Panc1 (cell line): Measurements from ENCODE around the gene CD101. TPM values are rescaled to one million over a fixed set of nuclear protein-coding genes. Genes with fewer than 3 reads are reported as not detected.

Experiments used
- ATAC-seq: fragments of 200-7000 bp; cut with Tn5 transposase; 2 replicates; pipeline ENCODE4 v1.9.1; 2020; ENCODE audit warnings: mild to moderate bottlenecking, moderate library complexity
- BruUV-seq: library from RNA; stranded (reverse); fragments of 400-500 nt; replicated peaks from 2 replicates; lab custom pipeline; 2021; lab: Mats Ljungman, UMichigan
- CTCF ChIA-PET: fragments of 300-600 bp; sonication (Branson Sonifier 250); formaldehyde crosslinking; loops from one replicate; lab custom pipeline; 2022; ENCODE audit warnings: antibody characterized with exemption; lab: Charles Lee
- POLR2A ChIA-PET: fragments of 300-600 bp; sonication (Branson Sonifier 250); formaldehyde crosslinking; loops from one replicate; lab custom pipeline; 2022; ENCODE audit warnings: antibody characterized with exemption; lab: Charles Lee
- DNase-seq: peaks from one replicate; pipeline ENCODE4 v3.0.0-alpha.2; 2010; ENCODE audit warnings: low read depth, low spot score
- H3K27ac ChIP-seq: 2 replicates; pipeline ENCODE4 v1.5.1; 2011; ENCODE audit warnings: mild to moderate bottlenecking, low read length, inconsistent platforms
- H3K27me3 ChIP-seq: fragments of 200-500 bp; sonication (Bioruptor generic); 2 replicates; pipeline ENCODE4 v1.6.0; 2014; ENCODE audit warnings: low read length, inconsistent platforms; ENCODE audit not compliant: control insufficient read depth, insufficient read depth
- H3K36me3 ChIP-seq: fragments of 200-500 bp; sonication (Bioruptor generic); 2 replicates; pipeline ENCODE4 v1.5.1; 2014; ENCODE audit warnings: inconsistent platforms, mild to moderate bottlenecking, low read length, moderate library complexity; ENCODE audit not compliant: control insufficient read depth, insufficient read depth
- H3K4me1 ChIP-seq: 2 replicates; pipeline ENCODE4 v1.5.1; 2011; ENCODE audit warnings: inconsistent platforms, mild to moderate bottlenecking, low read length, moderate library complexity; ENCODE audit not compliant: control insufficient read depth, insufficient read depth
- H3K4me3 ChIP-seq, 2 experiments: 2 replicates each; pipeline ENCODE4 v1.5.1; 2011 to 2012; ENCODE audit warnings: low read depth in 2 of 2, low read length in 2 of 2, mild to moderate bottlenecking in 2 of 2, inconsistent platforms in 1 of 2, moderate library complexity in 1 of 2
- H3K9me3 ChIP-seq: fragments of 200-500 bp; sonication (Bioruptor generic); 2 replicates; pipeline ENCODE4 v1.5.1; 2014; ENCODE audit warnings: low read depth, mild to moderate bottlenecking, inconsistent platforms, low read length, moderate library complexity; ENCODE audit not compliant: control insufficient read depth, insufficient read depth
- POLR2AphosphoS5 ChIP-seq: IDR thresholded peaks from 2 replicates; pipeline ENCODE4 v1.6.1; 2012; ENCODE audit warnings: mild to moderate bottlenecking, low read depth, low read length, moderate library complexity
- REST ChIP-seq, 2 experiments: IDR thresholded peaks; 2 replicates each; pipeline ENCODE4 v1.6.1; 2011 to 2012; ENCODE audit warnings: low read depth in 2 of 2, control low read depth in 1 of 2, low read length in 1 of 2, mild to moderate bottlenecking in 1 of 2, moderate library complexity in 1 of 2; ENCODE audit not compliant: insufficient read depth in 1 of 2
- SIN3A ChIP-seq: IDR thresholded peaks from 2 replicates; pipeline ENCODE4 v1.6.1; 2012; ENCODE audit warnings: low read depth, mild to moderate bottlenecking, low read length, moderate library complexity, borderline replicate concordance; ENCODE audit not compliant: insufficient read depth
- TCF7L2 ChIP-seq: IDR thresholded peaks from 2 replicates; pipeline ENCODE4 v1.6.1; 2011; ENCODE audit warnings: mild to moderate bottlenecking, low read depth, low read length, inconsistent platforms
- in situ Hi-C: cut with HindIII; loops from 2 replicates; pipeline ENCODE4 v1.10.0; 2016; ENCODE audit warnings: low sequenced_read_pairs, low pct_unique_long_range_greater_than_20kb
- intact Hi-C: fragments of 100-400 bp; cut with micrococcal nuclease; formaldehyde crosslinking; loops from one replicate; pipeline ENCODE4 v1.10.0; 2022; ENCODE audit not compliant: unreplicated experiment
- total RNA-seq: library from RNA; stranded (reverse); gene quantifications from one replicate; pipeline ENCODE4 v1.2.1, GENCODE V29; 2021; ENCODE audit not compliant: unreplicated experiment
- TF ChIP-seq, protein P1 (sequence below): fragments of 450-650 bp; IDR thresholded peaks from 2 replicates; pipeline ENCODE4 v1.5.1; 2017; ENCODE audit warnings: mild to moderate bottlenecking

Gene CD101
- total RNA-seq, 1 experiment from 2014 or later: not detected

- TF ChIP-seq, protein P1, sequence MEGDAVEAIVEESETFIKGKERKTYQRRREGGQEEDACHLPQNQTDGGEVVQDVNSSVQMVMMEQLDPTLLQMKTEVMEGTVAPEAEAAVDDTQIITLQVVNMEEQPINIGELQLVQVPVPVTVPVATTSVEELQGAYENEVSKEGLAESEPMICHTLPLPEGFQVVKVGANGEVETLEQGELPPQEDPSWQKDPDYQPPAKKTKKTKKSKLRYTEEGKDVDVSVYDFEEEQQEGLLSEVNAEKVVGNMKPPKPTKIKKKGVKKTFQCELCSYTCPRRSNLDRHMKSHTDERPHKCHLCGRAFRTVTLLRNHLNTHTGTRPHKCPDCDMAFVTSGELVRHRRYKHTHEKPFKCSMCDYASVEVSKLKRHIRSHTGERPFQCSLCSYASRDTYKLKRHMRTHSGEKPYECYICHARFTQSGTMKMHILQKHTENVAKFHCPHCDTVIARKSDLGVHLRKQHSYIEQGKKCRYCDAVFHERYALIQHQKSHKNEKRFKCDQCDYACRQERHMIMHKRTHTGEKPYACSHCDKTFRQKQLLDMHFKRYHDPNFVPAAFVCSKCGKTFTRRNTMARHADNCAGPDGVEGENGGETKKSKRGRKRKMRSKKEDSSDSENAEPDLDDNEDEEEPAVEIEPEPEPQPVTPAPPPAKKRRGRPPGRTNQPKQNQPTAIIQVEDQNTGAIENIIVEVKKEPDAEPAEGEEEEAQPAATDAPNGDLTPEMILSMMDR: no peak
Measured at GRCh38 chr1:117054068-117054467, 52.5 kb downstream of the CD101 start (continued).

GRCh38 chr1:117058810-117059209 lies 57.2 kb downstream of the CD101 start:
- Histone ChIP-seq H3K4me3 (peak overlapping the region; percentile 73 to 85), H3K4me1 (peaks cover 9% of the 10 kb centered on the region; the same call in 1 of the 2 replicates), H3K9me3 (no peaks in the 10 kb centered on the region), H3K27ac (peak overlapping the region; percentile 76), H3K36me3 (peaks cover 4% of the 10 kb centered on the region), H3K27me3 (no peaks in the 10 kb centered on the region)
- in situ Hi-C loops (no loop called here), intact Hi-C loops (loop anchor here (2.0 to 5.0 kb wide), 2 partner anchors 327 to 484 kb away; no protein-coding TSS in a partner anchor)
- BruUV-seq: no TSS peak
- CTCF ChIA-PET: no interaction called here
- TF ChIP-seq TCF7L2 (no peak), REST (IDR thresholded peaks at IDR 0.05; ENCODE audit: insufficient read depth in 1 of 2, low read depth in 2 of 2, low read length in 1 of 2) (no peak), SIN3A (no peak), POLR2AphosphoS5 (no peak)
- TF ChIP-seq, protein P1: no peak
- POLR2A ChIA-PET: no interaction called here
- DNase-seq: no peak
- no peak for ATAC-seq

DNA sequence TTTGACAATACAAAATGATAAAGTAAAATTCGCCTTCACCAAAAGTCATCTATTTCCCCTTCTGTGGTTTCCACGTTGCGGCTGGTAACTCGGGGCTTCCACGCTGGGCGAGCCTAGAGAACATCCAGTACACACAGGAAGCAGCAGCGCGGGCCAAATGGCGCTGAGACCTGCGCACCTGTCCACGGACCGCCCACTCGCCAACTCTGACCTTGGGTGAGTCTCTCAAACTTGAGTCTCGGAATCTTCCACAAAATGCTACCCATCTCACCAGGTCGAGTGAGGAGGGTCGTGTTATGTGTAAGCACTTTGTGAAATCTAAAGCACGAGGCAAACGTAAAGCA lies 57.7 kb downstream of the CD101 start:
- intact Hi-C loops (loop anchor here (2.0 to 5.0 kb wide), 2 partner anchors 327 to 485 kb away; no protein-coding TSS in a partner anchor), in situ Hi-C loops (no loop called here)
- CTCF ChIA-PET: no interaction called here
- H3K4me1 ChIP-seq: peaks cover 9% of the 10 kb centered on the region; the same call in 1 of the 2 replicates
- BruUV-seq: TSS peak; percentile 71
- no peak for TF ChIP-seq REST (IDR thresholded peaks at IDR 0.05; ENCODE audit: insufficient read depth in 1 of 2, low read depth in 2 of 2, low read length in 1 of 2)
- TF ChIP-seq TCF7L2: no peak
- TF ChIP-seq POLR2AphosphoS5: no peak
- TF ChIP-seq SIN3A: no peak
- TF ChIP-seq, protein P1: no peak
- peak; percentile 53 for ATAC-seq
- DNase-seq: no peak
- peaks cover 4% of the 10 kb centered on the region for H3K36me3 ChIP-seq
- H3K27ac ChIP-seq: peak overlapping the region; percentile 76
- no peaks in the 10 kb centered on the region for H3K27me3 ChIP-seq
- H3K9me3 ChIP-seq: no peaks in the 10 kb centered on the region
- POLR2A ChIA-PET: interaction anchor here (1.1 kb wide), 1 partner anchor 684 kb away, joined by 3 read pairs; no protein-coding TSS in a partner anchor
- H3K4me3 ChIP-seq: peak overlapping the region; percentile 73 to 85
